Caco-2 (cell line): Measurements from ENCODE around the gene LRP6. TPM values are rescaled to one million over a fixed set of nuclear protein-coding genes. Genes with fewer than 3 reads are reported as not detected.

ENCODE experiments used
- BruUV-seq: library from RNA; stranded (reverse); fragments of 400-500 nt; replicated peaks from 2 replicates; lab custom pipeline; 2021; lab: Mats Ljungman, UMichigan
- CTCF ChIA-PET: fragments of 300-600 bp; sonication (Branson Sonifier 250); formaldehyde crosslinking; loops from one replicate; lab custom pipeline; 2022; ENCODE audit warnings: antibody characterized with exemption; lab: Charles Lee
- POLR2A ChIA-PET: fragments of 300-600 bp; sonication (Branson Sonifier 250); formaldehyde crosslinking; loops from one replicate; lab custom pipeline; 2022; ENCODE audit warnings: antibody characterized with exemption; lab: Charles Lee
- DNase-seq, 2 experiments: peaks; one replicate each; pipeline versions ENCODE4 v3.0.0 to v3.0.0-alpha.2; 2020 to 2022
- H3K27me3 ChIP-seq: replicated peaks from 2 replicates; pipeline ENCODE4 v1.6.0; 2011; ENCODE audit warnings: low read length; ENCODE audit not compliant: control insufficient read depth, insufficient read depth
- H3K36me3 ChIP-seq: 2 replicates; pipeline ENCODE4 v1.5.1; 2011; ENCODE audit warnings: low read length; ENCODE audit not compliant: control insufficient read depth, insufficient read depth
- H3K4me1 ChIP-seq: fragments of 250-450 bp; sonication (Bioruptor Pico); 2 replicates; pipeline ENCODE4 v1.5.1; 2020; ENCODE audit warnings: mild to moderate bottlenecking
- H3K4me3 ChIP-seq: 2 replicates; pipeline ENCODE4 v1.5.1; 2011; ENCODE audit warnings: low read depth, mild to moderate bottlenecking, control low read depth, low read length
- H3K9me3 ChIP-seq: fragments of 250-450 bp; sonication (Bioruptor Pico); 2 replicates; pipeline ENCODE4 v1.5.1; 2020; ENCODE audit warnings: mild to moderate bottlenecking, moderate library complexity
- H3K27ac Mint-ChIP-seq: one replicate; pipeline ENCODE4 v1.8.0; 2022; ENCODE audit warnings: mixed read lengths; ENCODE audit not compliant: unreplicated experiment
- H3K27me3 Mint-ChIP-seq: one replicate; pipeline ENCODE4 v1.8.0; 2022; ENCODE audit warnings: mixed read lengths; ENCODE audit not compliant: insufficient read depth, unreplicated experiment
- H3K36me3 Mint-ChIP-seq: one replicate; pipeline ENCODE4 v1.8.0; 2022; ENCODE audit warnings: mild to moderate bottlenecking, mixed read lengths; ENCODE audit not compliant: insufficient read depth, unreplicated experiment
- H3K4me1 Mint-ChIP-seq: one replicate; pipeline ENCODE4 v1.8.0; 2022; ENCODE audit warnings: low read depth, mixed read lengths; ENCODE audit not compliant: unreplicated experiment
- H3K4me3 Mint-ChIP-seq: one replicate; pipeline ENCODE4 v1.8.0; 2022; ENCODE audit warnings: mild to moderate bottlenecking, moderate library complexity, mixed read lengths; ENCODE audit not compliant: unreplicated experiment
- H3K9me3 Mint-ChIP-seq: one replicate; pipeline ENCODE4 v1.8.0; 2022; ENCODE audit warnings: mixed read lengths; ENCODE audit not compliant: unreplicated experiment
- CTCF ChIP-seq, 2 experiments: fragments of 200-600 bp in 1 of 2; IDR thresholded peaks; 1 replicate in 1 of 2; 2 replicates in 1 of 2; pipeline versions ENCODE4 v1.5.1 to v1.8.0; 2011 to 2022; ENCODE audit warnings: antibody characterized with exemption in 1 of 2, control low read depth in 1 of 2, inconsistent platforms in 1 of 2, low read depth in 1 of 2, low read length in 1 of 2, mild to moderate bottlenecking in 1 of 2, moderate library complexity in 1 of 2; ENCODE audit not compliant: insufficient read depth in 1 of 2, severe bottlenecking in 1 of 2, unreplicated experiment in 1 of 2
- intact Hi-C: fragments of 100-400 bp; cut with micrococcal nuclease; formaldehyde crosslinking; loops from one replicate; pipeline ENCODE4 v1.10.0; 2022; ENCODE audit not compliant: unreplicated experiment
- total RNA-seq: library from RNA; stranded (reverse); gene quantifications from 2 replicates; pipeline ENCODE4 v1.2.3, GENCODE V29; 2022

The LRP6 gene
- total RNA-seq, 1 experiment from 2014 or later, result 72.7 TPM

DNA sequence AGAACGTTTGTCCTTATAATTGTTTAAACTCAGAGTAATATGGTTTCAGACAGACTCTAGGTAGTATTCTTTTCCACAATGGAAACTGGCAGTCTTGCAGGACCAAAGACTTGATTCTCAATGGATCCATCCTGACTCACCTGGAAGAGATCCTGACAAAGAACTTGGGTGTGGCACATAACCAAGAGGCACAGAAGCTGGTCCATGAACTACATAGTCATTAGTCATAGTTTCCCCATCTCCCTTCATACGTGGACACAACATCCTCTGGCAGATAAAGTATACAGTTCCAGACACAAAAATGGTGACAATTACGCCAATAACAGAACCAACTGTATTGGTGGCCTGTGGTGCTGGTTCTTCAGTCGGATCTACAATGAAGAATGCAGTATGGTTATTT, 140.3 kb downstream of the LRP6 start:
- Mint-ChIP-seq H3K36me3 (peaks cover 62% of the 10 kb centered on the region), H3K4me3 (no peak overlapping the region), H3K4me1 (no peaks in the 10 kb centered on the region), H3K27ac (no peak overlapping the region), H3K27me3 (no peaks in the 10 kb centered on the region), H3K9me3 (no peaks in the 10 kb centered on the region)
- no peak for TF ChIP-seq CTCF (IDR thresholded peaks at IDR 0.05; ENCODE audit: insufficient read depth in 1 of 2, low read depth in 1 of 2, low read length in 1 of 2, severe bottlenecking in 1 of 2, unreplicated experiment in 1 of 2)
- H3K4me3 ChIP-seq, result no peak overlapping the region
- DNase-seq, result no peak
- intact Hi-C loops, result no loop called here
- CTCF ChIA-PET, result no interaction called here
- BruUV-seq, result no TSS peak
- no peaks in the 10 kb centered on the region for H3K4me1 ChIP-seq
- H3K36me3 ChIP-seq, result peaks cover 1% of the 10 kb centered on the region
- H3K27me3 ChIP-seq, result no peaks in the 10 kb centered on the region
- POLR2A ChIA-PET, result no interaction called here
- H3K9me3 ChIP-seq, result no peaks in the 10 kb centered on the region

- H3K27ac Mint-ChIP-seq, result no peak overlapping the region
- no peak overlapping the region for H3K4me3 Mint-ChIP-seq
- peaks cover 6% of the 10 kb centered on the region for H3K4me1 Mint-ChIP-seq
- ChIA-PET POLR2A (interaction anchor here (0.6 kb wide), 1 partner anchor 354 kb away, joined by 3 read pairs; no protein-coding TSS in a partner anchor), CTCF (no interaction called here)
- no peaks in the 10 kb centered on the region for H3K9me3 ChIP-seq
- H3K9me3 Mint-ChIP-seq, result no peaks in the 10 kb centered on the region
- H3K36me3 ChIP-seq, result no peaks in the 10 kb centered on the region; the same call in 1 of the 2 replicates
- no peaks in the 10 kb centered on the region for H3K27me3 ChIP-seq
- TF ChIP-seq CTCF (IDR thresholded peaks at IDR 0.05; ENCODE audit: insufficient read depth in 1 of 2, low read depth in 1 of 2, low read length in 1 of 2, severe bottlenecking in 1 of 2, unreplicated experiment in 1 of 2), result no peak
- BruUV-seq, result no TSS peak
- no peak overlapping the region for H3K4me3 ChIP-seq
- no peak for DNase-seq
- intact Hi-C loops, result no loop called here
- peaks cover 6% of the 10 kb centered on the region; the same call in 1 of the 2 replicates for H3K4me1 ChIP-seq
- H3K36me3 Mint-ChIP-seq, result peaks cover 61% of the 10 kb centered on the region
- no peaks in the 10 kb centered on the region for H3K27me3 Mint-ChIP-seq
Observed at GRCh38 chr12:12123036-12123604, 143.7 kb downstream of the LRP6 start.

DNA sequence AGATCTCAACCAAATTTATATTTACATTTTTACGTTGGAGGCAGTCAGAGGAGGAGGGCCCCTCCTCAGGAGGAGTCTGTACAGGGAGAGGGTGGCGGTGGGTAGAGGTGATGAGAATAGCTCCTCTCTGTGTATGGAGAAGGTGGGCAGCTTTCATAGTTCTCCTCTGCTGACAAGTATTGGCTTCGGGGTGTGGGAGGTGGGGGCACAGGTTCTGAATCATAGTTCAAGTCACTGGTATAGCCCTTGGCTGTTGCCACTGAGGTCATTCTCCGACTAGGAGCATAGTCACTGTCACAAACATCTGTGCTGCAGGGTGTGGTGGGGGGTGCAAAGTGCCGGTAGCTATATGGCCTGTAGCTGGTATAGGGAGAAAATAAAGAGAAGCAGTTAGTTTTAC, 145.8 kb downstream of the LRP6 start:
- H3K4me3 Mint-ChIP-seq, result no peak overlapping the region
- Histone ChIP-seq H3K9me3 (no peaks in the 10 kb centered on the region), H3K4me1 (peaks cover 9% of the 10 kb centered on the region; the same call in 1 of the 2 replicates), H3K4me3 (no peak overlapping the region), H3K36me3 (no peaks in the 10 kb centered on the region; the same call in 1 of the 2 replicates), H3K27me3 (no peaks in the 10 kb centered on the region)
- DNase-seq, result no peak
- TF ChIP-seq CTCF (IDR thresholded peaks at IDR 0.05; ENCODE audit: insufficient read depth in 1 of 2, low read depth in 1 of 2, low read length in 1 of 2, severe bottlenecking in 1 of 2, unreplicated experiment in 1 of 2), result no peak
- no peaks in the 10 kb centered on the region for H3K9me3 Mint-ChIP-seq
- H3K27ac Mint-ChIP-seq, result no peak overlapping the region
- ChIA-PET POLR2A (no interaction called here), CTCF (no interaction called here)
- H3K36me3 Mint-ChIP-seq, result peaks cover 56% of the 10 kb centered on the region
- H3K4me1 Mint-ChIP-seq, result peaks cover 12% of the 10 kb centered on the region
- no peaks in the 10 kb centered on the region for H3K27me3 Mint-ChIP-seq
- no TSS peak for BruUV-seq
- intact Hi-C loops, result no loop called here
